ENCODE data around the gene UPF2.

Gene UPF2

DNA sequence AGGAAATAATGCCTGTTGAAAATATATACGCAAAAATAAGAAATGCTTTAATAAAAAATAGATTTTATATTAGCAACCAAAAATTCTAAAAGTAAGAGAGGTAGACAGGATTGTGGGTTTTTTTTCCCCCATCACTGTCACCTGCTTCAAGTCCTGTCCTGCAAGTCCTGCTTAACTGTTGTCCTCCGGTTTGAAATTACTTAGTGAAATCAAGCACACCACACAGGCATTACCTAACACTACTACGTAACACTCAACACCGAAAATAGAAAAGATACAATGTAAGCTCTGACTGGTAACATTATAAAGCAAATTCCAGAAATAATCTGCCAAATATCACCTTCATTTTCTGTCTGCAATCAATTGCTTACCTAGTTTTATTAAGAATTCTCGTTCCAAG is 90.9 kb downstream of the UPF2 start:
- FAIRE-seq = no peak

DNA sequence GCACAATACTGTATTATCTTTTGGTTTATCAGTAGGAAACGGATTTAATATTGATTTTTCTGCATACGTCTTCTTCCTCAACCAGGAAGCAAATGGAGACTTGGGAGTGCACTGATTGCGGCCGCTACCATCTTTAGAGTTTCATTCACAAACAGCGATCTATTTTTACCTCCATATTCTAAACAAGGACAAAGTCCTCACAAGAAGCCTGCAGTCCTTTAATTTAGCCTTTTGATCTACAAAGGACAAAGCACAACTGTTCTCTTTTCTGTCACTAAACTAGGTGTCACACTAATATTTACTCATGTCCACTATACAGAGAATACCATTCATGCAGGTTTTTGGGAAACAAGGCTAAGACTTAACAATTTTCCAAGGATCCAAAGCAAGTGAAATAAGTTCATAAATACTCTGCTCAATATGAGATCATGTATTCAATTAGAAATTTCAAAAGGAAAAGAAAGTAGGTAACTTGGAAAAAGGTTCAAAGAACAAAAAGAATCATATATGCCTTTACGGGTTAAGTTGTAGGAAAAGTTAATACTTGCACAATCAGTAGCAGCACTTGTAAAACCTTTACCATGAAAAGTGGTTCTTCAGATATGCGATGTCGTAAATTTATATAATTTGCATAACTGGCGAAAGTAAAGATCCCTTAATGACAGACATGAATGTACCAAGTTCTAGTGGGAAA is 92.1 kb downstream of the UPF2 start:
- FAIRE-seq = no peak

DNA sequence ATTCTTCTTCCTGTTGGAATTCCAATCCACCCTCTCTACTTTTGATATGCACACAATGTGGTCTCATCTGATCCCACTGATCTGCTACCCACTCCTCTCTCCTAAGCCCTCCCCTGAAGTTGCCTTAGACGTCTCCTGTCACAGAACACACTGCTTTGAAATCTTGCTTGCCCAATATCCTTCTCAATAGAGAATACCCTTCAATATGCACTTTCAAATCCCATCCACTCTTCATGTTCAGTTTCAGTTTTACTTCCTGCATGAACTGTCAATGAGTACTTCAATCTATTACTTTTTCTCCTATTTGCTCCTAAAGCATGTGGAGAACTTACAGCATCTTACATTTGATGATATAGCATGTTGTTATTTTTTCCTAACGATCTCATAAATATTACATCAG is 93.5 kb downstream of the UPF2 start:
- no peak for FAIRE-seq

DNA sequence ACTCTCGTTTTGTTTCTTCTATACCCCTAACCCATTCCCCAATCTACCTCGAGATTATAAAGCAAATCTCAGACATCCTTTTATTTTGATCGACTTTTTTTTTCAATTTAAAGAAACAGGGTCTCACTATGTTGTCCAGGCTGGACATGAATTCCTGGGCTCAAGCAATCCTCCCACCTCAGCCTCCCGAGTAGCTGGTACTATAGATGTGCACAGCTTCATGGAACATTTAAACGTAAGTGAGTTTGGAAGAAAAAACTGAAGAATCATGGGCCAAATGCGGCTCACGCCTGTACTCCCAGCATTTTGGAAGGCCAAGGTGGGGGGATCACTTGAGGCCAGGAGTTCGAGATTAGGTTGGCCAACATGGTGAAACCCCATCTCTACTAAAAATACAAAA is 96.0 kb downstream of the UPF2 start:
- no peak for FAIRE-seq

DNA sequence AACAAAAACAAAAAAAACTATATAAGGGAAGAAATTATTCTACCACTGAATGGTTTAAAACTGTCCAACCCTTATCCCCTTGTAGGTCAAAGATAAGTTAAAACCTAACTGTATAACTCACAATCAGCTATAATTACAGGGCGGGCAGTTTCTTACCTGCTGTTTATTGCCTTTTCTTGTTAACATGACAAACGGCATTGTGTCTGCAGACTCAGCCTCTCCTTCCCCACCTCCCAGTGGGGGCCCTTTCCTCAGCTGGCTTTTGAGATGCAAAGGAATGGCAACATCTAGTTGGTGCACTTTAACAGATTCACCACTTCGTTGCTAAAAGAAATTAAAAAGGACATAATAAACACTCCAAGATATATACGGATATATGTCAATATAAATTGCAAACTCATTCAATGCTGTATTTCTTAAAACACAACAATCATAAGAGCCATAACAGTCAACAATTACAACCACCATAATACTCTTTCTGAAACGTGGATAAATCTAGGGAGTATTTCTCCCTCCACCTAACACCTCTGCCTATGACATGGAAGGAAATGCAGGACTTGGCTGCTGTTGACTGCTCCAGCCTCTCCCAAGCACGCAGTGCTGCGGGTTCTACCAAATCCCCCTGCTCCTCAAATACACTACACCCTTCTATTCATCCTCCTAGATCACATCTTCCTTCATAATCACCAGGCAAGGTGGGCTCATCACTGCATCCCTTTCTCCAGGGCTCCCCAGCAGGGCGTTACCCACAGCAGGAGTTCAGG is 106.0 kb downstream of the UPF2 start:
- FAIRE-seq = no peak

DNA sequence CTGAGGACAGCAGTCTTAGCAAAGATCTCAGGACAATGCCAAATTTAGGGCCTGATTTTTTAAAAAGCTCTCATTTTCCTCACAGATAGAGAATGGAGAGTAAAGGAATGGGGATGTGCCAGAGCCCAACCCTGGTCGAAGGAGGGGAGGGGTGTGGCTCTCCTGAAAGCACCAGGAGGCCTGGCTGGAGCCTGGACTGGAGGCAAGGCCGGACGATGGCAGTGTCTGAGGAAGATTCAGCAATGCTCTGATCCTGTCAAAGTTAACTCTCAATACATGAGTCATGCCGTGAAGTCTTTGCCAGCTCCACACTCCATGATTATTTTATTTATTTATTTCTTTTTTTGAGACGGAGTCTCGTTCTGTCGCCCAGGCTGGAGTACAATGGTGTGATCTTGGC is 108.3 kb downstream of the UPF2 start:
- FAIRE-seq = no peak

DNA sequence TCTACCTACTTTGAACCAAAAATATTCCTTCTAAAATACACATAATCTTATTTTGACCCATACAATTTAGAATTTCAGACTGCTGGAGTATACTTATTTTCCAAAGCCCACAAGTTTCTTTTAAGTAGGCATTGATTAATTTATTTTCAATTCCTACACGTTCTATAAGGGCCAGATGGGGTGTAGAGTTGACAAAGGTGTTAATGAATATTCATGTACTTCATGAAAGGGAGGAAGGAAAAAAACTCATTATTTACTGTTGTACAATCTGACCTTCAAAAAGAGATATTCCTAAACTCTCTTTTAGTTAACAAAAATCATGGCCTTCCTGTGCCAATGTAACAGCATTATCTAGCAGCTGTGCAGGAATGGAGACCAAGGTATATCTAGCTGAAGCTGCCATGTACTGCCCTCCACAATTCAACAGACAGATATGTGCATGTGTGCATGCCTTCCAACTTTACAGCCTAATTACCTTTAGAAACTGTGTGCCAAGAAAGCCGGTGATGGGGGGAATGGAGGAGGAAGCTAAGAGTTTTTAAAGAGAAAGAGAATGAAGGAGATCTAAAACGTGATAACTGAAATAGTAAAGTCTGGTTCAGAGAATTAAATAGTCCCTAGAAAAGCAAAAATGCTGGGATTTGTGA is 108.9 kb downstream of the UPF2 start:
- FAIRE-seq = no peak

DNA sequence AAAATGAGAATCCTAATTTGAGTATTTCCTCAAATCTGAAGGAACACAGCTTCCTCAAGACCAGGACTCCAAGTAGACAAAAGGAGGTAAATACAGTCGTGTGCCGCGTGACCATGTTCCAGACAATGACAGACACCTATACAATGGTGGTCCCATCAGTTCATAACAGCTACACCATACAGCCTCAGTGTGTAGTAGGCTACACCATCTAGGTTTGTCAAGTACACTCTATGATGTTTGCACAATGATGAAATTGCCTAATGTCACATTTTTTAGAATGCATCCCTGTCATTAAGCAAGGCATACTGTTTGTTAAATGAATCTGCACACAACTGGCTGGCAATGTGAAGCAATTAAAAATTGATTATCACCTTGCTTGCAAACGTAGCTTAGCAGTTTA is 111.6 kb downstream of the UPF2 start:
- FAIRE-seq = no peak

DNA sequence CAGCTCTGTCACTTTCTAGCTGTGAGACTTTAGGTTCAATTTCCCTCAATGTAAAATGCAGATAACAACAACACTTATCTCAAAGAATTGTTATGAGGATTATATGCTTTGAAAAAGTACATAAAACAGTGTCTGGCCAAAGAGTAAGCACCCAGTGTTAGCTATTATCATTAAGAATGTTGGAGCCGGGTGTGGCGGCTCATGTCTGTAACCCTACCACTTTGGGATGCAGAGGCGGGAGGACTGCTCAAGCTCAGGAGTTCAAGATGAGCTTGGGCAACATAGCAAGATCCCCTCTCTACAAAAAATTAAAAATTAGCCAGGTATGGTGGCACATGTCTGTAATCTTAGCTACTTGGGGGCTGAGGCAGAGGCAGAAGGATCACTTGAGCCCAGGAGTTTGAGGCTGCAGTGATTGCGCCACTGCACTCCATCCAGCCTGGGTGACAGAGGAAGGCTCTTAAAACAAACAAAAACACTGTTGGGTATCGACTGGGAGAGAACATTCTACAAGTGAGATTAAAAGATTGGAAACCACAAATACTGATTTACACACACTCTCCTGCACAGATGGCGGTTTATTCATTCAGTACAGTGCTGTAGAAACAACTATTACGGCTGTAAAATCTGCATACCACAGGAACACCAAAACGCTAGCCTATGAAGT is 112.2 kb downstream of the UPF2 start:
- FAIRE-seq = no peak

DNA sequence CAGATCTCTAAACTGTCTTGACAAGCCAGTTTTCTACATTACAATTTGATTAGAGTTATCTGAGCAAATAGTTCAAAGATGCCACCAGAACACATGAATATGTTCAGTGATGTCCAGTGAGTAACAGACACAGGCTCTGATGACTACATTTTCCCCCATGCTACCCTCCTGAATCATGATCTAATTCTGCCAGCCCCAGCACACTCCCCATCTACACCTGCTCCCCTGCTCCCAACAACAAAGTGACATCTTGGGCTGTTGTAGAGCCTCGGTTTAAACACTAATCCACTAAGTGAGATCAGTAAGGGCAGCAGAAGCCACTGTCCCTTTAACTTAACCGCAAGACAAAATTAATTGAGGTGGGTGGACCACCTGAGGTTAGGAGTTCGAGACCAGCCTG is 114.9 kb downstream of the UPF2 start:
- no peak for FAIRE-seq

DNA sequence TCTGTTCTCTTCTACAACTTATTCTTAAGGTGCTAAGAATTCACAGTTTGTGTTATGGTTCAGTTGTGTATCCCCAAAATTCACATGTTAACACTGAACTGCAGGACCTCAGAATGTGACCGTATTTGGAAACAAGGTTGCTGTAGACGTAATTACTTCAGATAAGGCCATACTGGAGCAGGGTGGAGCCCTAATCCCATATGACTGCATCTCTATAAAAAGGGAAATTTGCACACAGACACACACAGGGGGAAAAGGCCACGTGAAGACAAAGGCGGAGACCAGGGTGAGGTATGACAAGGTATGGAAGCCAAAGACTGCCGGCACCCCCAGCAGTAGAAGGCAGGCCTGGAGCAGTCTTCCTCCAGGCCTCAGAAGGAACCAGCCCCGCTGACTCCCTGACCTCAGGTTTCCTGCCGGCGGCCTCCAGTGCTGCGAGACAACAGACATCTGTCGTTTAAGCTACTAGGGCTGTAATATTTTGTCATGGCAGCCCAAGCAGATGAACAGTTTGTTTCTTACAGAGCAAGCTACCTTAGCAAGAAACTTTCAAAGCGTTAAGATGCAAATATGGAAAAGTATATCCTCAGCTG is 120.7 kb downstream of the UPF2 start:
- no peak for FAIRE-seq

DNA sequence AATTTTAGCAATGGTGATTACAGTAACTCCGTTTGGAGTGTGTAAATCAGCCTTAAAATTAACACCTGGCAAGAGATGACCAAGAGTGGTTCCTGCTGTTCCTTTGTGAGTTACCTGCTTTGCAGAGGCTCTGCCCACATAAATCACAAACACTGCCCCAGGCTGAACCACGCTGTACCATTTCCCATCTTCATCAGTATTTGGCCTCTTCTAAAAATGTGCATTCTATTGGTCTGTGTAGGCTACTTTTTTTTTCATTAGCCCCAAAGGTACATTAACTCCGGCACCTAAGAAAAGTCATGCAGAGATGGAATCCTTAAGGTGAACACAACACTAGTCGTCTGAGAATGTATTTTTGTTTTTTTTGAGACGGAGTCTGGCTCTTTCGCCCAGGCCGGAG is 123.3 kb downstream of the UPF2 start:
- no peak for FAIRE-seq

DNA sequence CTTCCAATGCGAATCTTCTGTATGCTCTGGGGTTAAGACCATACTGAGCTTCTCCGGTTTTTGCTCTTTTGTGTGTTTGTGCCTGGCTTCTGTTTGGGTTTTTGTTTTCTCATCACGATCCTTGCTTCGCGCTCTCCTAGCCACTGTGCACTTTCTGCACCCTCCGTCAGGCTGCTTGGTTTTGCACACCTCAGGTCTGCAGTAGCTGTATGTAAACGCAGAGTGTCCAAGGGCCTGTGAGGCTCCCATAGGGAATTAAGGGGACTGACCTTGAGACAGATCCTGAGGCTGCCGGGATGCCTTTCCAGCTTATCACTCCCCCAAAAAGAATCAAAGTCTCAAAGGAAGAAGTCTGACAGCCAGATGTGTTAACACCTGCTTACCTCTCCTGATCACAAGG is 124.2 kb downstream of the UPF2 start:
- no peak for FAIRE-seq

DNA sequence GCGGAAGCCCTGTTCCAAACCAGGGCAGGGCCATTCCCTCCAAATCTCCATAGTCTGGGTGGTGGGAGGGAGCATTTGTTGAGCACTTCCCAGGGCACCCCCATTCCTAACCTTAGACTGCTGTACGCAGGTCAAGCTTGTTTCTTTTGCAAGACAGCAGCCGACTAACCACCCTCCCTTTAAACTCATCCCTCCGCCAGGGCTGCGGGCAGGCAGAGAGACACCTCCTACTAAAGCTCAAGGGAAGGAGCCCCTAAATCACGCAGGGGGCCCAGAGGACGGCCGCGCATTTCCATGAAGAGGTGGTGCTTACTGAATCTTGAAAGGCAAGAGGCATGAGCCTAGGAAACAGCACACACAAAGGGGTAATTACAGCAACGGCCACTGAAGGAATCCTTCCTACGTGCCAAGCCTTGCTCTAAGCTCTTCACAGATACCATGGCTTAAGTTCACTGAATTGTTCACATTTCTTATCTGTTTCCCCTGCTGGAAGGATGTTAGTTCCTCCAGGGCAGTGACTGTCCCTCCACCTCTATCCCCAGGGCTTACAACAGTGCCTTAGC is 129.4 kb downstream of the UPF2 start:
- FAIRE-seq = no peak

DNA sequence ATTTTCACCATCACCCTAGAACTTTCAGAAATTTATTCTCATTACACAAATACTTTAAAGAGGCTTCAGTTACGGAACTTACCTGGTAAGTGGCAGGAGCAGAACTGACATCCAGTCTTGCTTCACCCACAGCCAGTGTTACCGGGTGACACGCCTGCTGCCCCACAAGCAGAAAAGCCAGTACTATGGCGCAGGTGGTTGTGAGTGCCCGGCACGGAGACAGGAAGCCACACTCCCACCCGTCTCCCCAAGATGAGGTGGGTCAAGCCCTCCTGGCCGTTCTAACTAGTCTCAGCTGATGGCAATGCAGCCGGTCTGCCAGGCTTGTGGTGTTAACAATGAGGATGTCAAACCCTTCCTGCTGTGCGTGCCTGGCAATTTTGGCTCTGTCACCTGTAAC is 132.5 kb downstream of the UPF2 start:
- FAIRE-seq = no peak

DNA sequence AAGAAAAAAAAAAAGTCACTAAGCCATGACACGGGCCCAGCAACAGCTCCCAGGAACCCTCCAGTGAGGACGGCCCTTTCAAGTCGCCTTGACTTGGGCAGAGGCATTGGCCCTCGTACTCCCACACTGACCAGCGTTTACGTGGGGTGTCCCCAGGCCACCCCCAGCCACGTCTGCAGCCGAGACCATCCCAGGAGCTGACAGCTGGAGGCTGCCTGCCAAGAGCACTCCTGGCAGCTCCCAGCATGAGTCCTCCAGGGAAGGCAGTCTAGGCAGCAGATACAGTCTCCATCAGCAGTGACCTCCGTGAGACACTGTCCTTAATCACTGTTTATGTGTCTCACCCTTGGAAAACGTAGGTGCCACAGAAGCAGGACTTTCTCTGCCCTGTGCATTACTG is 133.0 kb downstream of the UPF2 start:
- FAIRE-seq = no peak

DNA sequence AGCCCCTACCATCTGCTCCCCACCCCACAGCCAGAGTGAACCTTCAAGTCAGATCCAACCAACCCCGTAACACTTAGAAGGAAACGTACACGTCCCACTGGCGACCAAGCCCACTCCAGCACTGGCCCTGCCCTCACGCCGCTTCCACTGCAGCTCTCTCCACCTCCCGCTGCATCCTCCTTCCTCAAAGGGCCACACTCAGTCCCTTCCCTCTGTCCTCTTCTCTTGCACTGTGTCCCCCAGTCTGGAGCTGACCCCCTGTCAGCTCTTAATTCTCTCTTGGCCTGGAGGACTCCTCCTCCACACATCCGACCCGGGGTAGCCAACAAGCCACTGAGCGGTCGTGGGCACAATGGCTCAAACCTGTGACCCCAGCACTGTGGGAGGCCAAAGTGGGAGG is 133.6 kb downstream of the UPF2 start:
- FAIRE-seq = no peak

DNA sequence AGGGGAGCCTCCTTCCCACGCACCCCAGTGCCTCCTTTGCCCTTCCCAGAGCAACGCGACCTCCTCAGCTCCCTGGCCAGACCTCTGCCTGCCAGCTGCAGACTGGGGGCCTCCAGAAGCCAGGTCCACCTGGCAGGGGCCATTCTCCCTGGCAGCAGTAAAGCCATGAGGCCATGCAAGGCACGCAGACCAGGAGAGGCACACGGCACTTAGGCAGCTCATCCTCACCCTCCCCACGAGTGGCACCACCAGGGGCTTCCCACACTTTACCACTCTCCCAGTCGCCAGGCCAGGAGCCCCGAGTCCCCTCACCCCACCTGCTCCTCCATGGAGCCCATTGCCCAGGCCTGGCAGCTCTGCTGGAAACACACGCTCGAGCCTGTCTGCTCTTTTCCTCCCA is 134.1 kb downstream of the UPF2 start:
- no peak for FAIRE-seq

DNA sequence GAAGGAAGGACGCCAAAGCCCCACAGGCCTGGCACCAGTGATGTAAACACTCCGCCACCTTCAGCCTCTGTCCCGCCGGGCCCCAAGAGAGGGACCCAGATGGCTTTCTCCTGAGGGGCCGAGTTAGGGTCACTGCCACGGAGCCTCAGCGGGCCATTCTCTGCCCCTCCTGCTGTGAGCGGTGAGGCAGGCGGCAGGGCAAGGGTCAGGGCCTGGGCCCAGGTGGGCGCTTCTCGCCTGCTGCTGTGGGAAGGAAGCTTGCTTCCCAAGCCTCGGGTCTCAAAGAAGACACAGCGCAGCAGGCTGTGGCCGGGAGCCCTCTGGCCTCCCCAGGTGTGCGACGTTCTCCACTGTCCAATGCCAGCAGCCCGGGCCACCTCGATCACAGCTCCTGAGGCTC is 134.7 kb downstream of the UPF2 start:
- FAIRE-seq = no peak

DNA sequence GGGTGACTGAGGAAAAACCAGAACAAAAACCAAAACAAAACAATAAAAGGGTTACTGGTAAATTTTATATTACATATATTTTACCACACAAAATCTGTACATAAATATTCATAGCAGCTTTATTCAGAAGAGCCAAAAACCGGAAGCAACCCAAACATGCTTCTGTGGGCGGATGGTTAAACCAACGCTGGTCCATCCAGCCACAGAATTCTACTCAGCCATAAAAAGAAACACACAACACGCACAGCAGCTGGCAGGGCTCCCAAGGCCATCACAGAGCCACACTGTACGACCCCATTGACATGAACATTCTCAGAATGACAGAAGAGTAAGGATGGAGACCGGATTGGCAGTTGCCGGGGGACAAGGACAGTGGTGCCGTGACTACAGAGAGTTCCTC is 135.9 kb downstream of the UPF2 start:
- FAIRE-seq = no peak

DNA sequence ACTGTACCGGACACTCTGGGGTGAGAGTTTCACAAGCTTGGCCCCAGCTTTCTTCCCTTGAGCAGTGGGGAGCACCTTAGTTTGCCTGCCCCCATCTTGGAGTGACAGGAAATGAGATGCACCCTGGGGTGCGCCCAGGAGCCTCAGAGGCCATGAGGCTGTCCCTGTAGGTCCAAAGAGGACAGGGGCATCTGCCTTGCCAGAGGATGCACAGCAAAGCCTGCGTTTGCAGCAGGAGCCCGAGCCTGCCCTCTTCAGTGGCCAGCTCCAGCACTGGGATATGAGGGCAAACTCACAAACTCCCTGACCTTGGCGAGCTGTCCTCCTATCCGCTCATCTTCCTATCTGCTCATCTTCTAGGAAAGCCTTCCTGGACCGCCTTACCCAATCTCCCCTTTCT is 140.0 kb downstream of the UPF2 start:
- FAIRE-seq = no peak

DNA sequence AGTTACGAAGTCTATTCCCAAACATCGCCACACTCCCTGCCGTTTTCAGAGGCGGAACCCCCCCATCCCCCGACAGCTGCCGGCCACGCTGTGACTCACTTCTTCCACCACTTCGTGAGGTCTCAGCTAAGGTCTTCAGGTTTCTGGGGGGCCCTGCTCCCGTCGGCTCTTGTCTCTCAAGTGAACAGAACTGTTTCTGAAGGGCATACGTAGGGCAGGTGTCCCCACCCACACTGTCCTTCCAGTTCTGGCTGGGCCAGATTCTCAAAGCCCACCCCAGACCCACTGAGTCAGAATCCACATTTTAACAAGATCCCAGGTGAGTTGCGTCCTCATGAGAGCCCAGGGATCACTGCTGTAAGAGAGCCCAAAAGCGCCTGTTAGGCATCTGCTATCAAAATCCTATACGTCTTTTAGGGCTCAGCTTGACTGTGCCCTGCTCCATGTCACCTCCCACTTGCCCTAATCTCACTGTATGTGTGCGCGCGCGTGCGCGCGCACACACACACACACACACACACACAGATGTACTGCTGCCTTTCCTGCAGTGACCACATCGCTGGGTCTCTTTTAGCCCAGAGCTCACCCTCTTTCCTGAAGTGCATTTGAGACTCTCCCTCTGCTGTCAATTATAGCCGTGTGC is 140.7 kb downstream of the UPF2 start:
- FAIRE-seq = no peak

DNA sequence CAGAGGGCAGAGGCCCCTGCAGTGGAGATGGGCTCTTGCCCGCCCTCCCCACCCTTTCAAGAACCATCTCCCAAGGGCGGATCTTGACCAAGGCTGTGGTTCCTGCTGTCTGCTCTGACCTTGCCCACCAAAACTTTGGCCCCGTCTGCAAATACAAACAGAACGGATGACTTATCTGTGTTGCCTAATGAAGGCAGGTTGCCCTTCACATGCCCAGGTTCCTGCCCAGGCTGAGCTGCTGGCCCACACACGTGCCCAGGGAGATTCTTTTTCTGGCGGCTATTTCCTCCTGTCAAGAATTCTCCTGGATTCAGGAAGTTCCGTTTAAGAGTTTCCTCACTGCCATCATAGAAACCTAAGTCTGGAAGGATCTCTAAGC is 141.2 kb downstream of the UPF2 start:
- FAIRE-seq = no peak

Measured in A204.1 (cell line).